Neural progenitor cell (in vitro differentiated cells): Measurements from ENCODE around the gene EYA3. TPM values are rescaled to one million over a fixed set of nuclear protein-coding genes. Genes with fewer than 3 reads are reported as not detected.

Source experiments
- DNase-seq: peaks from one replicate; pipeline ENCODE4 v3.0.0-alpha.2; 2016; ENCODE audit warnings: low spot score
- H2AFZ ChIP-seq: fragments of 200-600 bp; sonication (generic); replicated peaks from 2 replicates; pipeline ENCODE4 v1.6.1; 2016; ENCODE audit warnings: antibody characterized with exemption
- H3F3A ChIP-seq: fragments of 200-600 bp; sonication (generic); 2 replicates; pipeline ENCODE4 v1.6.1; 2016; ENCODE audit warnings: antibody characterized with exemption, low read depth
- H3K27ac ChIP-seq: fragments of 200-600 bp; sonication (generic); 2 replicates; pipeline ENCODE4 v1.5.1; 2016; ENCODE audit warnings: mild to moderate bottlenecking
- H3K27me3 ChIP-seq: fragments of 200-600 bp; sonication (generic); 2 replicates; pipeline ENCODE4 v1.6.1; 2016; ENCODE audit warnings: mild to moderate bottlenecking, moderate library complexity
- H3K36me3 ChIP-seq: fragments of 200-600 bp; sonication (generic); 2 replicates; pipeline ENCODE4 v1.5.1; 2016
- H3K4me1 ChIP-seq: fragments of 200-600 bp; sonication (generic); 2 replicates; pipeline ENCODE4 v1.6.1; 2016; ENCODE audit warnings: mixed run types
- H3K4me2 ChIP-seq: fragments of 200-600 bp; sonication (generic); 2 replicates; pipeline ENCODE4 v1.6.1; 2016
- H3K4me3 ChIP-seq: fragments of 200-600 bp; sonication (generic); 2 replicates; pipeline ENCODE4 v1.5.1; 2016
- H3K79me2 ChIP-seq: fragments of 200-600 bp; sonication (generic); 2 replicates; pipeline ENCODE4 v1.6.1; 2016; ENCODE audit warnings: low read depth
- H3K9ac ChIP-seq: fragments of 200-600 bp; sonication (generic); 2 replicates; pipeline ENCODE4 v1.6.1; 2016
- H3K9me3 ChIP-seq: fragments of 200-600 bp; sonication (generic); 2 replicates; pipeline ENCODE4 v1.5.1; 2016; ENCODE audit warnings: low read depth
- H4K20me1 ChIP-seq: fragments of 200-600 bp; sonication (generic); 2 replicates; pipeline ENCODE4 v1.6.1; 2016; ENCODE audit warnings: low read depth
- H3K27ac Mint-ChIP-seq: 3 replicates; pipeline ENCODE4 v1.8.0; 2021; ENCODE audit warnings: mixed read lengths
- H3K27me3 Mint-ChIP-seq: 2 replicates; pipeline ENCODE4 v1.8.0; 2022; ENCODE audit warnings: low read depth, mild to moderate bottlenecking, inconsistent platforms, moderate library complexity, mixed read lengths; ENCODE audit not compliant: insufficient read depth
- H3K36me3 Mint-ChIP-seq: 3 replicates; pipeline ENCODE4 v1.8.0; 2021; ENCODE audit warnings: mixed read lengths
- H3K4me1 Mint-ChIP-seq: 3 replicates; pipeline ENCODE4 v1.8.0; 2021; ENCODE audit warnings: mixed read lengths
- H3K4me3 Mint-ChIP-seq: 3 replicates; pipeline ENCODE4 v1.8.0; 2021; ENCODE audit warnings: mild to moderate bottlenecking, moderate library complexity, mixed read lengths
- H3K9me3 Mint-ChIP-seq: 3 replicates; pipeline ENCODE4 v1.8.0; 2020; ENCODE audit warnings: mixed read lengths
- EZH2 ChIP-seq: fragments of 200-600 bp; sonication (generic); IDR thresholded peaks from 2 replicates; pipeline ENCODE4 v1.6.1; 2017; ENCODE audit warnings: antibody characterized with exemption, mild to moderate bottlenecking, moderate library complexity
- EZH2phosphoT487 ChIP-seq: fragments of 200-600 bp; sonication (generic); IDR thresholded peaks from 2 replicates; pipeline ENCODE4 v1.6.1; 2017; ENCODE audit warnings: antibody characterized with exemption
- total RNA-seq: library from RNA; depleted of rRNA; stranded (reverse); fragments of >200 nt; gene quantifications from 2 replicates; pipeline ENCODE4 v1.2.3, GENCODE V29; 2015; ENCODE audit warnings: low replicate concordance
- TF ChIP-seq, protein P1 (sequence below): fragments of 200-600 bp; sonication (generic); IDR thresholded peaks from 2 replicates; pipeline ENCODE4 v1.5.1; 2017; ENCODE audit warnings: antibody characterized with exemption, mild to moderate bottlenecking

Gene EYA3
- total RNA-seq, 1 donor from 2014 or later, result 32.9 TPM

DNA sequence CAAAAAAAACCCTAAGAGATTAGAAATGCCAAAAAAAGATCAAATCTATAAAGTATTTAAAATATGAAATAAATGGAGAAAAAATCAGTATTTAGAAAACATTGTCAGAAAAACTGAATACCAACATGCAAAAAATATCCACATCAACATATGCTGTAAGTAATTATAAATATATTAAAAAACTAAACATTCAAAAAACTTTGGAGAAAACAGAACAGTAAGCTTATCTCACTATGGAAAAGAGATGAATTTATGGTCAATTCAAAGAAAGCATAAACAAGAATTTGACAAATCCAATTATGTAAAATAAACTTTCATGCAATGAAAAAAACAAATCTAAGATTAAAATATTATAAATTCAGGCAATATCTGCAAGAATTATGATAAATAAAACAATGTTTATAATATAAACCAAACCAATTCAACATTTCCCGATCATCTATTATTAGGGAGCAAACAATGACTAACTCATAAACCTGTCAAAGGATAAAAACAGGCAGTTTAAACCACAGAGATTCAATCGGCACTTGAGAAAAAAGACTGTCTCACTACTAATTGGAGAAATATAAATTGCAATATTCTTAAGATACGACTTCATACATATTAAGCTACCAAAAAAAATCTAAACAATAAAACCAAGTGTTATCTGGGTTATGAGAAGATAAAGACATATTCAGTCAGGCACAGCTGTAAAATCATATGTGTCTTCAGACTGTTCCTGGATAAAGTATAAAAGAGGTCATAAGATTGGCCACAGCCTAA lies 21.8 kb downstream of the EYA3 start:
- no peak for TF ChIP-seq EZH2phosphoT487
- TF ChIP-seq, protein P1, sequence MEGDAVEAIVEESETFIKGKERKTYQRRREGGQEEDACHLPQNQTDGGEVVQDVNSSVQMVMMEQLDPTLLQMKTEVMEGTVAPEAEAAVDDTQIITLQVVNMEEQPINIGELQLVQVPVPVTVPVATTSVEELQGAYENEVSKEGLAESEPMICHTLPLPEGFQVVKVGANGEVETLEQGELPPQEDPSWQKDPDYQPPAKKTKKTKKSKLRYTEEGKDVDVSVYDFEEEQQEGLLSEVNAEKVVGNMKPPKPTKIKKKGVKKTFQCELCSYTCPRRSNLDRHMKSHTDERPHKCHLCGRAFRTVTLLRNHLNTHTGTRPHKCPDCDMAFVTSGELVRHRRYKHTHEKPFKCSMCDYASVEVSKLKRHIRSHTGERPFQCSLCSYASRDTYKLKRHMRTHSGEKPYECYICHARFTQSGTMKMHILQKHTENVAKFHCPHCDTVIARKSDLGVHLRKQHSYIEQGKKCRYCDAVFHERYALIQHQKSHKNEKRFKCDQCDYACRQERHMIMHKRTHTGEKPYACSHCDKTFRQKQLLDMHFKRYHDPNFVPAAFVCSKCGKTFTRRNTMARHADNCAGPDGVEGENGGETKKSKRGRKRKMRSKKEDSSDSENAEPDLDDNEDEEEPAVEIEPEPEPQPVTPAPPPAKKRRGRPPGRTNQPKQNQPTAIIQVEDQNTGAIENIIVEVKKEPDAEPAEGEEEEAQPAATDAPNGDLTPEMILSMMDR, result no peak
- no peak for TF ChIP-seq EZH2
- no peak overlapping the region for H3K4me3 Mint-ChIP-seq
- H3K9ac ChIP-seq, result no peak overlapping the region
- no peak for DNase-seq
- H3K27me3 ChIP-seq, result no peaks in the 10 kb centered on the region
- no peak overlapping the region for H2AFZ ChIP-seq
- H4K20me1 ChIP-seq, result peaks cover 8% of the 10 kb centered on the region
- no peak overlapping the region for H3K27ac ChIP-seq
- no peaks in the 10 kb centered on the region for H3F3A ChIP-seq
- no peaks in the 10 kb centered on the region for H3K4me1 ChIP-seq
- no peaks in the 10 kb centered on the region for H3K9me3 ChIP-seq
- H3K4me3 ChIP-seq, result no peak overlapping the region
- H3K36me3 ChIP-seq, result no peaks in the 10 kb centered on the region
- H3K36me3 Mint-ChIP-seq, result peaks cover 6% of the 10 kb centered on the region
- no peaks in the 10 kb centered on the region for H3K27me3 Mint-ChIP-seq
- peaks cover 84% of the 10 kb centered on the region for H3K79me2 ChIP-seq
- no peak overlapping the region for H3K27ac Mint-ChIP-seq
- no peaks in the 10 kb centered on the region for H3K9me3 Mint-ChIP-seq
- no peak overlapping the region for H3K4me2 ChIP-seq
- no peaks in the 10 kb centered on the region for H3K4me1 Mint-ChIP-seq

DNA sequence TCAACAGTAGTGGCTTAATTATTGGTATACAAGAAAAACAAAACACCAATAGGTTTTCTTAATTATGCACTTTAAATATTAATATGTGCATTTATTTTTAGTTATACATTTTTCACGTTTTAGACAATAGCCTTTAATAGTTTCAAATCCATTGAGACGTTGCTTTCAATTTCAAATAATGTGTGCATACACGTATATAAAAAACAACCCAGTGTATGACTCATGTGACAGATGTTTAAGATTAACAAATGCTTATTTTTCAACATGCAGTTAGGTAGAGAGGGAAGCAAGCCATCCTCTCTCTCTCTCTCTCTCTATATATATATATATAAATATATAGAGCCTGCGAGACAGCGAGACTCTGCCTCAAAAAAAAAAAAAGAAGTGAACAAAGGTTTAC lies 24.3 kb downstream of the EYA3 start:
- no peaks in the 10 kb centered on the region for H3F3A ChIP-seq
- H3K4me2 ChIP-seq, result no peak overlapping the region
- Mint-ChIP-seq H3K9me3 (no peaks in the 10 kb centered on the region), H3K27ac (no peak overlapping the region), H3K27me3 (no peaks in the 10 kb centered on the region), H3K4me1 (no peaks in the 10 kb centered on the region), H3K4me3 (no peak overlapping the region), H3K36me3 (peaks cover 9% of the 10 kb centered on the region)
- peaks cover 12% of the 10 kb centered on the region for H4K20me1 ChIP-seq
- H3K27ac ChIP-seq, result no peak overlapping the region
- peaks cover 89% of the 10 kb centered on the region for H3K79me2 ChIP-seq
- no peaks in the 10 kb centered on the region for H3K27me3 ChIP-seq
- no peaks in the 10 kb centered on the region for H3K9me3 ChIP-seq
- H3K4me1 ChIP-seq, result no peaks in the 10 kb centered on the region
- no peak overlapping the region for H3K9ac ChIP-seq
- TF ChIP-seq EZH2 (no peak), EZH2phosphoT487 (no peak)
- H3K36me3 ChIP-seq, result no peaks in the 10 kb centered on the region
- H3K4me3 ChIP-seq, result no peak overlapping the region
- DNase-seq, result no peak
- no peak overlapping the region for H2AFZ ChIP-seq

DNA sequence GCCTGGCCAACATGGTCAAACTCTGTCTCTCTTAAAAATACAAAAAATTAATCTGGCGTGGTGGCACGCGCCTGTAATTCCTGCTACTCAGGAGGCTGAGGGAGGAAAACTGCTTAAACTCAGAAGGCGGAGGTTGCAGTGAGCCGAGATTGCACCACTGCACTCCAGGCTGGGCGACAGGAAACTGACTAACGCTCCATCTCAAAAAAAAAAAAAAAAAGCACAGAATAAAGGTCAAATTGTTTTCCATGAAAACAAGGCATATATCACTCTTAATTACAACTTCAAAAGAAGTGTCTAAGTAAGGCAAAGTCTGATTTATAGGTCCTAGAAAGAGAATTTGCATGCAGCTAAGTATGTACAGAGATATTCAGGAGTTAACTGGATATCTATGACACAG lies 25.6 kb downstream of the EYA3 start:
- Histone ChIP-seq H3K36me3 (no peaks in the 10 kb centered on the region), H3K9me3 (no peaks in the 10 kb centered on the region), H3K4me1 (no peaks in the 10 kb centered on the region), H3K4me3 (no peak overlapping the region), H3K79me2 (peaks cover 89% of the 10 kb centered on the region), H3K4me2 (no peak overlapping the region), H3K9ac (no peak overlapping the region), H3K27me3 (no peaks in the 10 kb centered on the region), H2AFZ (no peak overlapping the region), H3F3A (no peaks in the 10 kb centered on the region), H4K20me1 (peaks cover 7% of the 10 kb centered on the region), H3K27ac (no peak overlapping the region)
- H3K36me3 Mint-ChIP-seq, result peaks cover 9% of the 10 kb centered on the region
- H3K27ac Mint-ChIP-seq, result no peak overlapping the region
- H3K4me3 Mint-ChIP-seq, result no peak overlapping the region
- DNase-seq, result no peak
- no peak for TF ChIP-seq EZH2
- no peaks in the 10 kb centered on the region for H3K9me3 Mint-ChIP-seq
- H3K4me1 Mint-ChIP-seq, result no peaks in the 10 kb centered on the region
- H3K27me3 Mint-ChIP-seq, result no peaks in the 10 kb centered on the region

DNA sequence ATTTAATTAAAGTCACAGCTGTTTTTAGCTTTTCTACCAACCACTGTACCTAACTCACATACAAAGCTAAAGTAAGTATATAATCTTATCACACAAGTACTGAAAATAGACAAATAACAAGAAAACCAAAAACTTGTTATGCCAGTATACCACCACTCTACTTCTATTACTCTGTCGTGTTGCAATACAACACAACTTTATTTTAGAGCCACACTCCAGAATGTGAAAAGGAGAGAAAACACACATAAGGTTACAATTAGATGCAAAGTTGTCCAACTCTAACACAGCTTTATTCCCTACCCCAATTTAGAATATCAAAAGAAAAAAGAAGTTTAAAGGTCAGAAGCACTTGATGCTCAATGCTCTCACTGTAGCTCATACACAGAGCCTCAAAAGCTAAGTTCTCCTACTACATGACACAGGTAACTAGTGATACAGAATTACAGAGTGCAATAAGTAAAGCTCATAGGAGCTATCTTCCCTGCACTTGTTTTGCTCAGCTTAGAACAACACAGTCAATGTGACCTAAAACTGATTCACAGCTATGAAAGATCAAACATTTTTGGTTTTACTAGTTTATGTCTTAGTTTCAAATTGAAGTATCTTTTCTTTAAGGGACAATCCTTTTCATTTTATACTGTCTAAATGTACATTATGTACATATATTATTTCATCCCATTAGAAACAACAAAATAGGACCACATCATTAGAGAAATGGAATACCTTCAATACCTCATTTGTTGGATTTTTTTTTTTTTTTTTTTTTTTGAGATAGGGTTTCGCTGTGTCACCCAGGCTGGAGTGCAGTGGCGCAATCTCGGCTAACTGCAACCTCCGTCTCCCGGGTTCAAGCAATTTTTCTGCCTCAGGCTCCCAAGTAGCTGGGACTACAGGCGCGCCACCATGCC lies 29.2 kb downstream of the EYA3 start:
- no peak for DNase-seq
- H3K4me1 ChIP-seq, result no peaks in the 10 kb centered on the region

More for the DNA sequence above, 29.2 kb downstream of the EYA3 start:
- Histone ChIP-seq H3F3A (no peaks in the 10 kb centered on the region), H3K4me3 (no peak overlapping the region), H3K27ac (no peak overlapping the region), H3K27me3 (no peaks in the 10 kb centered on the region), H2AFZ (no peak overlapping the region), H3K79me2 (peaks cover 57% of the 10 kb centered on the region), H3K4me2 (no peak overlapping the region), H3K9me3 (no peaks in the 10 kb centered on the region), H4K20me1 (peaks cover 4% of the 10 kb centered on the region), H3K36me3 (no peaks in the 10 kb centered on the region), H3K9ac (no peak overlapping the region)
- H3K27ac Mint-ChIP-seq, result no peak overlapping the region
- H3K4me1 Mint-ChIP-seq, result no peaks in the 10 kb centered on the region
- H3K9me3 Mint-ChIP-seq, result no peaks in the 10 kb centered on the region
- TF ChIP-seq EZH2 (no peak), EZH2phosphoT487 (no peak)
- TF ChIP-seq, protein P1, result no peak
- no peak overlapping the region for H3K4me3 Mint-ChIP-seq
- H3K27me3 Mint-ChIP-seq, result no peaks in the 10 kb centered on the region
- H3K36me3 Mint-ChIP-seq, result peaks cover 3% of the 10 kb centered on the region
